Subcutaneous abdominal adipose tissue (tissue), 5 donors: ENCODE measurements around the gene PREX1.

Source experiments
- H3K27ac ChIP-seq: one replicate; pipeline ENCODE4 v1.7.0; 2013; ENCODE audit warnings: low read depth, mild to moderate bottlenecking, inconsistent platforms, low read length, moderate library complexity
- H3K27me3 ChIP-seq, 5 donors: one replicate each; pipeline ENCODE4 v1.7.0; 2013; ENCODE audit warnings: low read length in 5 of 5, inconsistent platforms in 1 of 5; ENCODE audit not compliant: control insufficient read depth in 5 of 5, insufficient read depth in 4 of 5
- H3K36me3 ChIP-seq, 5 donors: one replicate each; pipeline ENCODE4 v1.7.0; 2013; ENCODE audit warnings: low read length in 5 of 5; ENCODE audit not compliant: control insufficient read depth in 5 of 5, insufficient read depth in 5 of 5
- H3K4me1 ChIP-seq, 5 donors: one replicate each; pipeline ENCODE4 v1.7.0; 2013; ENCODE audit warnings: low read length in 5 of 5, mild to moderate bottlenecking in 3 of 5, moderate library complexity in 1 of 5; ENCODE audit not compliant: control insufficient read depth in 5 of 5, insufficient read depth in 5 of 5
- H3K4me3 ChIP-seq, 5 donors: one replicate each; pipeline ENCODE4 v1.7.0; 2013; ENCODE audit warnings: low read length in 5 of 5, low read depth in 1 of 5
- H3K9ac ChIP-seq, 5 donors: one replicate each; pipeline ENCODE4 v1.7.0; 2013; ENCODE audit warnings: low read length in 5 of 5, mild to moderate bottlenecking in 4 of 5, moderate library complexity in 3 of 5
- H3K9me3 ChIP-seq, 5 donors: one replicate each; pipeline ENCODE4 v1.7.0; 2013; ENCODE audit warnings: low read length in 5 of 5; ENCODE audit not compliant: control insufficient read depth in 5 of 5
- donor health status: healthy.
- donor health status: healthy.
- donor health status: healthy.
- donor health status: healthy.
- donor health status: healthy.

Gene PREX1

DNA sequence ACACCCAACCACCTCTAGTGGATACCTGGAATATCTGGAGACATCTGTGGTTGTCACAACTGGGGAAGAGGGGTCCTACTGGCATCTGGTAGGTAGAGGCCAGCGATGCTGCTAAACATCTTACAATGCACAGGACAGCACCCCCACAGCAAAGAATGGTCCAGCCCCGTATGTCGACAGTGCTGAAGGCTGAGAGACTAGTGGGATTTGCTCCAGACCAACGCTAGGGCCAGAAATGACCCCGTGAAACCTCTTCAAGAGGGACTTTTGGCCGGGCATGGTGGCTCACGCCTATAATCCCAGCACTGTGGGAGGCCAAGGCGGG is 7.2 kb downstream of the PREX1 start:
- Histone ChIP-seq H3K27ac (no peak overlapping the region), H3K9ac (no peak overlapping the region), H3K4me1 (peaks cover 0 to 62% (median 19%) of the 10 kb centered on the region in 5 donors), H3K9me3 (peaks cover 0 to 4% (median 0%) of the 10 kb centered on the region in 5 donors), H3K27me3 (peaks cover 3 to 35% (median 8%) of the 10 kb centered on the region in 5 donors), H3K36me3 (peaks cover 0 to 2% (median 0%) of the 10 kb centered on the region in 5 donors), H3K4me3 (no peak overlapping the region)

DNA sequence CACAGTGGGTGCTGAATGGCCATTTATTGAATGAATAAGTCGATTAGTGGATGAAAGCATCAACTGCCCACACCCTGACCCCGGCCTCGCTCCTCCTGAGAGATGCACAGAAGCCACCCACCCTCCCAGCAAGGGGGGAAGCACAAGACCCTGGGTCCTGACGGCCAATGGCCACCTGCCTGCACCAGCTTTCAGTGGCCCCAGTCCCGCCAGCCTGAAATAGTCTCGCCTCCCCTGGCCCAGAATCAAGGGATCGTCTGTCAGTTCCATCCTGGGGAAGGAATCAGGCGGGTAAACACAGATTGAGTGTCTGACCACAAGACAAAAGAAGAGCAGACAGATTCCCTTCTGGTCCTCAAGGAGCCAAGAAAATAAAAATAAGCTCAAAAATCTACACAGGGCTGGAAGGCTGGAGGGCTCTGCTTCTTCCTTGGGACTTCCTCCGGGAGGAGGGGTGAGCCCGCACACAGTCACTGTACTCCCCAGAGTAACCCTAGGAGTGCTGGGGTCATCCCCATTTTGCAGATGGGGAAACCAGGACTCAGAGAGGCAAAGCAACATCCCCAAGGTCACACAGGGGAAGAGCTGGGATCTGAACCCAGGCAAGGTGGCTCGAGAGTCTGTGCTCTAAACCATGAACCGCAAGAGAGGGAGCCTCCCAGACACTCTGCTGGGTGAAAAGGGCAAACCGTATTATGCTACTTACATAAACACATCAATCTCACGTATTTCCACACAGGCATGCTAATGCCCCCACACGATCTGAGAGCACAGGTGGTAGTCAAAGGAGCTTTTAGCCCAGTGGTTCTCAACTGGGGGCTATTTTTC is 7.8 kb downstream of the PREX1 start:
- Histone ChIP-seq H3K4me3 (no peak overlapping the region), H3K27me3 (peaks cover 3 to 34% (median 8%) of the 10 kb centered on the region in 5 donors), H3K36me3 (peaks cover 0 to 2% (median 0%) of the 10 kb centered on the region in 5 donors), H3K27ac (no peak overlapping the region), H3K9me3 (peaks cover 0 to 4% (median 0%) of the 10 kb centered on the region in 5 donors), H3K9ac (no peak overlapping the region), H3K4me1 (peaks cover 0 to 59% (median 14%) of the 10 kb centered on the region in 5 donors)

DNA sequence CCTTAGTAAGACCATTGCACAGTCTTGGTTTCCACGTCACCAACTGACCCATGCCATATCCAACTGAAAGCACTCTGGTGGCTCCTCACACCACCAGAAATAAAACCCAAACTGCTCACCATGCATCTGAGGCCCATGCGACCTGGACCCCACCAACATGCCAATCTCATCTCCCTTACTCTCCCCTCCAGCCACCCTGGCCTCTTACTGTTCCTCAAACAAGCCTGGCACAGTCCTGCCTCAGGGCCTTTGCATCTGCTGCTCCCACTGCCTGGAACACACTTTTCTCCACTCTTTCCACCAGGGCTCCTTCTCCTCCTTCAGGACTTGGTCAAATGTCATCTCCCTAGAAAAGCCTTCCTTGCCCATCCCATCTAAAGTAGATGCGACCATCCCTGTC is 8.7 kb downstream of the PREX1 start:
- Histone ChIP-seq H3K27ac (no peak overlapping the region), H3K9ac (no peak overlapping the region), H3K4me3 (no peak overlapping the region), H3K4me1 (peaks cover 0 to 49% (median 9%) of the 10 kb centered on the region in 5 donors), H3K9me3 (peaks cover 0 to 7% (median 4%) of the 10 kb centered on the region in 5 donors), H3K27me3 (peaks cover under 1 to 29% (median 8%) of the 10 kb centered on the region in 5 donors), H3K36me3 (peaks cover 0 to 2% (median 0%) of the 10 kb centered on the region in 5 donors)

DNA sequence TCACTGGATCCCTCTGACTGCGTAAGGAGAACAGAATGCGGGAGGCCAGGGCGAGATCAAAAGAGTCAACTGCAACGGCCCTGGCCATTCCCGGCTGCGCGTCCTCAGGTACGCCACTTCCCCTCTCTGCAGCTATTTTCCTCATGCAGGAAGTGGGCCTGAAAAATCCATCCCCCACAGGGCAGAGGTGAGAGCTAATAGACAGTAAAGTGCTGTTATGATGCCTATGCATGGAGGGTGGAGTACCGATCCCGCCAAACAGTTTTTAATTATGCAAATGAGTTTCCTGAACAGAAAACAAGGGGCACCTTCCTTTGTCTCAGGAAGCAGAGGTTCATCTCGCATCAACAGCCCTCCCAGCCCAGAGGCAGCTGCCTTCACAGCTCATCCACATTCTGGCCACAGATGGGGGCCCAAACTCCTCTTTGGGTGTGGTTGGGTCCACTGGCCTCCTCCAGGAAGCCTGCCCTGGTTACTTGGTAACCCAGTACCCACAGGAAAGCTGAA is 9.3 kb downstream of the PREX1 start:
- peaks cover 0 to 44% (median 8%) of the 10 kb centered on the region in 5 donors for H3K4me1 ChIP-seq
- H3K36me3 ChIP-seq, result peaks cover 0 to 2% (median 0%) of the 10 kb centered on the region in 5 donors
- H3K27me3 ChIP-seq, result peaks cover 0 to 24% (median 7%) of the 10 kb centered on the region in 5 donors
- peaks cover 0 to 8% (median 4%) of the 10 kb centered on the region in 5 donors for H3K9me3 ChIP-seq
- H3K9ac ChIP-seq, result no peak overlapping the region
- H3K4me3 ChIP-seq, result no peak overlapping the region
- no peak overlapping the region for H3K27ac ChIP-seq

DNA sequence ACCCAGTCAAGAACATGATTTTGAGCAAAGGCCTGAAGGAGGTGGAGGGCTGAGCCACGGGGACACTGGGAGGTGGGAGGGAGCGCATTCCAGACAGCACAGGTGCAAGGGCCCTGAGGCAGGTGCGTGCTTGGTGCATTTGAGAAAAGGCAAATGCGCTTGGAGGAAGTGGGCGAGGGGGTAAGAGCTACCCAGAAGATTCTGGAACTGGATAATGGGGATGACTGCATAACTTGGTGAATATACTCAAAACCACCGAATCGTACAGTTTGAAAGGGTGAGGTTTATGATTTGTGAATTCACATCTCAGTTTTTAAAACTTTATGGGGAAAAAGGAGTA is 9.8 kb downstream of the PREX1 start:
- H3K4me1 ChIP-seq, result peaks cover 0 to 44% (median 8%) of the 10 kb centered on the region in 5 donors
- H3K9me3 ChIP-seq, result peaks cover 0 to 8% (median 4%) of the 10 kb centered on the region in 5 donors
- no peak overlapping the region for H3K9ac ChIP-seq
- H3K36me3 ChIP-seq, result peaks cover 0 to 2% (median 0%) of the 10 kb centered on the region in 5 donors
- H3K4me3 ChIP-seq, result no peak overlapping the region
- H3K27me3 ChIP-seq, result peaks cover 0 to 20% (median 7%) of the 10 kb centered on the region in 5 donors
- H3K27ac ChIP-seq, result no peak overlapping the region

DNA sequence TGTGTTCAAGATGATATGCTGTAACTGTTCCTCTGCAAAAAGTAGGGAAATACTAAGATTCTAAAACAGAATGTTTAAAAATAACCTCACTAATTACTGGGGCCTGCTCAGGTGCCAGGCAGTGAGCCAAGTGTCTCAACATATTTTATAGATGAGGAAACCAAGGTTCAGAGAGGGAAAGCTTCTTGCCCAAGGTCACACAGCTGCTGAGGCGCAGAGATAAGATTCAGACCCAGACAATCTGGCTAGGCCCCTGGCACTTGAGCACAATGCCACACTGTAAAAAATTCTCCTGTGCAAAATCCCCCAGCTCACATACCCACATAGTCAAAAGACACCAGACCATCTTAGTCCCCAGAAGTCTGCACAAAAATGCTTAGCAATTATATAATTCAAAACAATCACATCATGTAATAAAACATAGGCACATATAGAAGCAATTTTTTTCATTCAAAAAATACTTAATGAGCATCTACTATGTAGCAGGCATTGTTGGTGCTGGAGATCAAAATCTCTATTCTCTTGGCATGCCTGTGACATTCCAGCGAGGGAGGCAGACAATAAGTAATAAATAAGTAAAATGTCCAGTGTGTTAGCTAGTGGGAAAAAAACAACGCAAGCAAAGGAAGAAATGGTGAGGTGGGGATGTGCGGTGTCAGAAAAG is 10.3 kb downstream of the PREX1 start:
- Histone ChIP-seq H3K27ac (no peak overlapping the region), H3K9ac (no peak overlapping the region), H3K4me3 (no peak overlapping the region), H3K36me3 (peaks cover 0 to 2% (median 0%) of the 10 kb centered on the region in 5 donors), H3K4me1 (peaks cover 0 to 40% (median 8%) of the 10 kb centered on the region in 5 donors), H3K9me3 (peaks cover 0 to 8% (median 4%) of the 10 kb centered on the region in 5 donors), H3K27me3 (peaks cover 0 to 18% (median 7%) of the 10 kb centered on the region in 5 donors)

DNA sequence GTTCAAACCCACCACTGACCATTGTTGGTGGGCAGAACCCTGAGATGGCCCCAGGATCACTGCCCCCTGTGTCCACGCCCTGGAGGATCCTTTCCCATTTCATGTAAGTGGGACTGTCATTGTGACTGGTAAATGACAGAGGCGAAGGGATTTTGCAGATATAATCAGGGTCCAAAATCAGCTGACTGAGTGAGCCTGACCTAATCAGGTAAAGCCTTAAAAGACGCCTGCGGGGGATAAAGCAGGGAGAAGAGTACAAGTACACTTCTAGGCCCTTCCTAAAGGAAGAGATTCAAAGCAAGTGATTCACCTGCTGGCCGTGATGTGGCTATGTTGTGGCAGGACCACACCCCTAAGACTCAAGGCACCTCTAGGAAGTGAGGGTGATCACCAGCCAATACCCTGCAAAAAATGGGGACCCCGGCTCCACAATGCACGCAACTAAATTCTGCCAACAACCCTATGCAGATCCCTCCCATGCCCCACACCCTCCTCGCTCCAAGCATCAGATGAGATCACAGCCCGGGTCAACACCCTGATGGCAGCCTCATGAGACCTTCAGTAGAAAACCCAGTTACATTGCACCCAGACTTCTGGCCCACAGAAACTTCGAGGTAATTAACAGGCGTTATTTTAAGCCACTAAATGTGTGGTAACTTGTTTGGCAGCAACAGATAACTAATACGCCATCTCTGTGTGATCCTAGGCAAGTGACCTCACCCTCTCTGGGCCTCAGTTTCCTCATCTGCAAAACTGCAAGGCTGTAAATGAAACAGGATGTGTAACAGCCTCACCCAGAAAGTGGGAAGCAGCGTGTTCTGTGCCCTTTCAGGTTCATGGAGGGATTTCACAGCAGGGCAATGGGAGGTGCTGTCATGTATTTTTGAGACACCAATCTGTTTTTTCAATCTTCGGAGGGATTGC is 11.3 kb downstream of the PREX1 start:
- H3K4me1 ChIP-seq, result peaks cover 0 to 36% (median 3%) of the 10 kb centered on the region in 5 donors
- H3K27ac ChIP-seq, result no peak overlapping the region
- H3K4me3 ChIP-seq, result no peak overlapping the region
- peaks cover 0 to 2% (median 0%) of the 10 kb centered on the region in 5 donors for H3K36me3 ChIP-seq
- no peak overlapping the region for H3K9ac ChIP-seq
- H3K27me3 ChIP-seq, result peaks cover 0 to 18% (median 7%) of the 10 kb centered on the region in 5 donors
- peaks cover 0 to 8% (median 4%) of the 10 kb centered on the region in 5 donors for H3K9me3 ChIP-seq

DNA sequence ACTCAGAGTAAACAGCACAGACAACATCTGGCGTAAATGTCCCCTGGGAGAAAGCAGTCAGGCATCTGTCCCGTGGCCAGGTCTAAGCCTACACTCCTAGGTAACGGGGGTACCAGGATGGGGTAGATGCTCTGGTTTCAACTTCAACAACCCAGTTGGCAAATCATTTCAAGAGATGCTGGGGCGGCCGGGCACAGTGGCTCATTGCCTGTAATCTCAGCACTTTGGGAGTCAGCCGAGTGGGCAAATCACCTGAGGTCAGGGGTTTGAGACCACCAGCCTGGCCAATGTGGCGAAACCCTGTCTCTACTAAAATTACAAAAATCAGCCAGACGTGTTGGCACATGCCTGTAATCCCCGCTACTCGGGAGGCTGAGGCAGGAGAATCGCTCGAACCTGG is 12.3 kb downstream of the PREX1 start:
- Histone ChIP-seq H3K4me1 (peaks cover 0 to 36% (median 3%) of the 10 kb centered on the region in 5 donors), H3K27me3 (peaks cover 0 to 16% (median 5%) of the 10 kb centered on the region in 5 donors), H3K9me3 (peaks cover 0 to 8% (median 4%) of the 10 kb centered on the region in 5 donors), H3K4me3 (no peak overlapping the region), H3K27ac (no peak overlapping the region), H3K9ac (no peak overlapping the region), H3K36me3 (no peaks in the 10 kb centered on the region)

DNA sequence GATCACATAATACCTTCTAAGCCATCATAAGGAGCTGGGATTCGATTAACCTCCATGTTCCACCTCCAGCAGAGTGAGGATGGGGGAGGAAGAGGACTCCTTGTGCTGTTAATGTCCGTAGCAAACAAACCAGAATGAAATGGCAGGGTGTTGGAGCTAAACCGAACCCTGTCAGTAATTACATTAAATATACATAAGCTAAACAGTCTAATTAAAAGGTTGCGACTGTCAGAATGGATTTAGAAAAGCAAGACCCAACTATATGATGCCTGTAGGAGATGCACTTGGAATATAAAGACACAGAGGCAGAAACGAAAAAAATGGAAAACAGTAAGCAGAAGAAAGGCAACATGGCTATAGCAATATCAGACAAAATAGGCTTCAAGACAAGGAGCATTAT is 13.2 kb downstream of the PREX1 start:
- peaks cover 0 to 8% (median 4%) of the 10 kb centered on the region in 5 donors for H3K9me3 ChIP-seq
- H3K36me3 ChIP-seq, result no peaks in the 10 kb centered on the region
- H3K4me1 ChIP-seq, result peaks cover 0 to 38% (median 5%) of the 10 kb centered on the region in 5 donors
- no peak overlapping the region for H3K9ac ChIP-seq
- peaks cover 0 to 9% (median 2%) of the 10 kb centered on the region in 5 donors for H3K27me3 ChIP-seq
- no peak overlapping the region for H3K27ac ChIP-seq
- no peak overlapping the region for H3K4me3 ChIP-seq
